Hematopoietic multipotent progenitor cell treated with erythropoietin and hydrocortisone succinate and interleukin-3 and kit ligand, for 8 days (in vitro differentiated cells): ENCODE results near the gene SOX12.

Experiments
- DNase-seq: peaks from one replicate; pipeline ENCODE4 v3.0.0-alpha.2; 2015

SOX12 gene

DNA sequence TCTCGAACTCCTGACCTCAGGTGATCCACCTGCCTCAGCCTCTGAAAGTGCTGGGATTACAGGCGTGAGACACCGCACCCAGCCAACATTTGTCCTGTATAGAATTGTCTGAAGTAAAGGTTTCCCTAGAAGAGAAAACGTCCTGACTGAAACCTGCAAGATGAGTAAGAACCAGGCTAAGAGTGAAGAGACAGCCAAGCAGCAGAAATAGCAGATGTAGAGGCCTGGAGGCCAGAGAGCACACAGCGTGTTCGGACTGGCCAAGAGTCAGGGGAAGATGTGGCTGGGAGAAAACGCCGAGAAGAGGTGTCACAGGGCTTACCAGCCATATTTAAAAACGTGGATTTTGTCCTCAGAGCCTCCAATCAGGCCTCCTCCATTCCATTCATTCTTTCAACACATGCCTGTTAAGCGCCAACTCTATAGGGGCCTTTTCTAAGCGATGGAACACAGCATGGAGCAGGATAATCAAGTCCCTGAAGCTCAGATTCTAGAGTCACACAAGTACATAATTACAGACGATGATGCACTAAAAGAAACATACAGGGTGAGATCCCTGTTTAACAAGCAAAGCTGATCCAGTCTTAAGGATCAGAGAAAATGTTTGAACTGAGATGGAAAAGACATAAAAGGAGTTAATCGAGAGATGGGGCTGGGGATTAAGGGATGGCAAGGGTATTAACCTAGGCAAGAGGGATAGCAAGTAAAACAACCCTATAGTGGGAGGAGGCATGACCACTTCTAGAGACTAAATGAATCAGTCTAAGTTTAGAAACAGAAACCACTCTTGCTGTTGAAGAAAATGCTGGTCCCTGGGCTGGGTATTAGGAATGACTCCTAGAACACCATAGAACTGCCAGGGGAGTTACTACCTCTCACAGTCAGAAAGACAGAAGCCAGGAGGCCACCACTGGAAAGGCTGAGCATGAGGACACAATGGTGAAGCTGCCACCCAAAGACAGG, 23.2 kb upstream of the SOX12 start:
- no peak for DNase-seq

DNA sequence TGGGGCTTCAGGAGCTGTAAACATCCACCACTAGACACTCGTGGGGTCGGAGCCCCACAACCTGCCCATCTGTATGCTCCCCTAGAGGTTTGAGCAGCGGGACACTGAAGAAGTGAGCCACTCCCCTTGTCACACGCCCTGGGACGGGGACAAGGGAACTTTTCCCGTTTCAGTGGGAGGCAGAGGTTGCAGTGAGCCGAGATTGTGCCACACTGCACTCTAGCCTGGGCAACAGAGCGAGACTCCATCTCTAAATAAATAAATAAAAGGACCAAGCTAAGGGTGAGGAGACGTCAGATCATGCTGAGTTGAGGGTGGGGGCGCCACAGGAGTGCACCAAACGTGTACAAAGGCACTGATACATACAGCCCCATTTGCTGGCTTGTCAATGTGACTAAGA, 19.6 kb upstream of the SOX12 start:
- no peak for DNase-seq

- no peak for DNase-seq
These were observed 16.8 kb upstream of the SOX12 start for GRCh38 chr20:308427-309038.

DNA sequence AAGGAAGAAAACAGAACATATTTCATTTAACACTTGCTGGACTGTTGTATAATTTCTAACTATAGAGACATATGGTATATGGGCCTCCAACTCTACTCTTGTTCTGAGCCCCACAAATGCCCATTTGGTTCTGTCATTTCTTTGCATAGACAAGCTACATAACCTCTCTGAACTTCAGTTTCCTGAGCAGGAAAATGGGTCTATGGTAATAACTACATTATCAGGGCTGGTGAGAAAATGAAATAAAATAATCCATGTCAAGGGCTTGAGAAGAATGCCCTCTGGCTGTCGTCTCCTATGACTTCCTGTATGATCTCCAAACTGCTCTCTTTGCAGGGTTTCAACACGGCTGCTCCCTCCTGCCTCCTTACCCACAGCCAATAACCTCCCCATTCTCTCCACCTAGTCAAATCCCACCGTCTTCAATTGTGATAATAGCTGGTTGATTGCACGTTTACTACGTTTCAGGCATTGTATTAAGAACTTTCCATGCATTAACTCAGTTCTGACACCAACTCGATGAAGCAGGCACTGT, 16.0 kb upstream of the SOX12 start:
- no peak for DNase-seq

GRCh38 chr20:309841-310644, 15.3 kb upstream of the SOX12 start:
- peak; percentile 95 for DNase-seq

- no peak for DNase-seq
These were observed 14.7 kb upstream of the SOX12 start for GRCh38 chr20:310645-311044.

- no peak for DNase-seq
These were observed 13.7 kb upstream of the SOX12 start for GRCh38 chr20:311609-312008.

DNA sequence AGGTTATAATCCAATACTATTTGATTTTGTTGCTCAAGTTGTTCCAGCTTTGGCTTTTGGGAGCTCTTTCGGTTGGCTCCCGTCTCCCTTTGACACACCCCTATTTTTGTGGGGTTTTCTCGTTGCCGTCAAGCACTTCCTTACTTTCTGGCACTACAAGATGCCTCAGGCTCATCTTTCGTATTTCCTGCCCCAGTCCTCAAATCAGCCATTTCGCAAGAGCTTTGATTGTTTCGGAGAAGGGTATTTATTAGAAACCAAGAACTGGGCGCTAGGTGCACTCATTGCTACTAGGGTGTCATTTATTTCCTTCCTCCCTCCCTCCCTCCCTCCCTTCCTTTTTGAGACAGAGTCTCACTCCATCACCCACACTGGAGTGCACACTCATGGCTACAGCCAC, 13.3 kb upstream of the SOX12 start:
- no peak for DNase-seq

DNA sequence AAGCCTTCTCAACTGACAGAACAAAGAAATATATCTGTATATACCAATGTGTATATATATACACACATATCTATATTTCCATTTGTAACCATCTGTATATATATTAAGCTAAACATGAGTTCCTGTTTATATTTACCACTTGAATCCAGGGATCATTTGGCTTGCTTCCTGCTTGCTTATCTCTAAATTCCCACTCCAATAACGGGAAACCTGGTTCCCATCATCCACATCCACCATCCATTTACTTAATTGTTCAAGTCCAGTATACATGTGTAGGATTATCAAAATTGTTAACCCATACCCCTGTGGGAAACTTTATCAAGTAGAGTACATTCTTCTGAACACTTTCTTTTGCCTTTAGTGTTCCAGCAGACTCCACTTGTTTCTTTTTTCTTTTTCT, 12.5 kb upstream of the SOX12 start:
- DNase-seq = no peak

DNA sequence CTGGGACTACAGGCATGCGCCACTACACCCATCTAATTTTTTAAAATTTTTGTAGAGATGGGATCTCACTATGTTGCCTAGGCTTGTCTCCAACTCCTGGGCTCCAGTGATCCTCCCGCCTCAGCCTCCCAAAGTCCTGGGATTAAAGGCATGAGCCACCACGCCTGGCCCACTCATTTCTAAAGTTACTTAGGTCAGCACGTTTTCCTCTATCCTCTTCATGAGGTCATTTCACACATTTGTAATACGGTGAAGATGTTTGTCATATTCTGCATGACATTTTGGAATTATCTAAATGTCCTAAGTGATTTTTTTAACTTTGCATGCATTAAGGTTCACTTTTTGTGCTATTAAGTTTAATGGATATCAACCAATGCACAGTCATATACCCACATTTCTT, 11.9 kb upstream of the SOX12 start:
- DNase-seq = no peak

DNA sequence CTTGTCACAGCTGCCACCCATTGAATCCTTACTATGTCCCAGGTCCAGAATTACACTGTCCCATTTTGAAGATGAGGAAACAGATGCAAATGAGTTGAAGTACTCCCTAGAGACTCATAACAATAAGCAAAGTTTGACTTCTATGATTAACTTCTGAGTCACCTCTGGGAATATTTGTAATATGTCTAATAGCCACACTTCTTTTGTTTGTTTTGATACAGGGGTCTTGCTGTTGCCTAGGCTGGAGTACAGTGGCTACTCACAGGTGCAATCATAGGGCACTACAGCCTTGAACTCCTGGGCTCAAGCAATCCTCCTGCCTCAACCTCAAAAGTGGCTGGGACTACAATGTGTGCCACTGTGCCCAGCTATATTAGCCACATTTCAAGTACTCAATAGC, 11.4 kb upstream of the SOX12 start:
- no peak for DNase-seq

DNA sequence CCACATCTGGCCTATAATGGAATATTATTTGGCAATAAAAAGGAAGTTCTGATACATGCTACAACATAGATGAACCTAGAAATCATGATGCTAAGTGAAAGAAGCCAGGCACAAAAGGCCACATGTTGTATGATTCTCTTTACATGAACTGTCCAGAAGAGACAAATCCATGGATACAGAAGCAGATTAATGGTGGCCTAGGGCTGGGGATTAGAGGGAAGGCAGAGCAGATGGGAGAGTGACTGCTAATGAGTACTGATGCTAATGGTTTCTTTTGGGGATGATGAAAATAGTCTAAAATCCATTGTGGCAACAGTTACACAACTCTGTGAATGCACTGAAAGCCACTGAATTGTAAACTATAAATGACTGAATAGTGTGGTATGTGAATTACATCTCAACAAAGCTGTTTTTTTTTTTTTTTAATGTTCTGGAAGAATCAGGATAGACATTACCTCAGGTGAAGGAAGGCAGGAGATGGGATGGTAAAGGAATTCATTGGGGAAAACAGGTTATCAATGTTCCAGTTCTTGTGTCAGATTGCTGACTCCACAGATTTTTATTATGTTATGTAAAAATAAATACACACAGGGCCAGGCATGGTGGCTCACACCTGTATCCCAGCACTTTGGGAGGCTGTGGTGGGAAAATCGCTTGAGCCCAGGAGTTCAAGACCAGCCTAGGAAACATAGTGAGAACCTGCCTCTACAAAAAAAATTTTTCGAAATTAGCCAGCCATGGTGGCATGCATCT, 8.9 kb upstream of the SOX12 start:
- no peak for DNase-seq

- peak; percentile 90 for DNase-seq
These were observed 941 bp upstream of the SOX12 start for GRCh38 chr20:324177-325044.

GRCh38 chr20:325889-326644, 715 bp downstream of the SOX12 start:
- peak; percentile 50 for DNase-seq

DNA sequence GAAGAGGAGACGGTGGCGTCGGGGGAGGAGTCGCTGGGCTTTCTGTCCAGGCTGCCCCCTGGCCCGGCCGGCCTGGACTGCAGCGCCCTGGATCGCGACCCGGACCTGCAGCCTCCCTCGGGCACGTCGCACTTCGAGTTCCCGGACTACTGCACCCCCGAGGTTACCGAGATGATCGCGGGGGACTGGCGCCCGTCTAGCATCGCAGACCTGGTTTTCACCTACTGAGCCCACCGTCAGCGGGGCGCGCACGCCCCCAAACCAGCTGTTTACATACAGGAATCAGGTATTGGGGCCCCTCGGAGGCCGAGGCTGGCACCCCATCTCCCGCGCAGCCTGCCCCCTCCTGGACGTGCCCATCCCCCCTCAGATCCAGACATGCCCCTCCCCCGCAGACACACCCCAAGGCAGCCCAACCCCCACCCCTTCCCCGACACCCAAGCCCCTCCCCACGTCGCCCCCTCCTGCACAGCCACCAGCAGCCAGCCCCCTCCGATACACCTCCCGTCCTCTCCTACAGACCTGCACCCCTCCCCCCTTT, 1.4 kb downstream of the SOX12 start:
- DNase-seq = peak; percentile 30

GRCh38 chr20:327186-328026, 2.1 kb downstream of the SOX12 start:
- DNase-seq = peak; percentile 85

DNA sequence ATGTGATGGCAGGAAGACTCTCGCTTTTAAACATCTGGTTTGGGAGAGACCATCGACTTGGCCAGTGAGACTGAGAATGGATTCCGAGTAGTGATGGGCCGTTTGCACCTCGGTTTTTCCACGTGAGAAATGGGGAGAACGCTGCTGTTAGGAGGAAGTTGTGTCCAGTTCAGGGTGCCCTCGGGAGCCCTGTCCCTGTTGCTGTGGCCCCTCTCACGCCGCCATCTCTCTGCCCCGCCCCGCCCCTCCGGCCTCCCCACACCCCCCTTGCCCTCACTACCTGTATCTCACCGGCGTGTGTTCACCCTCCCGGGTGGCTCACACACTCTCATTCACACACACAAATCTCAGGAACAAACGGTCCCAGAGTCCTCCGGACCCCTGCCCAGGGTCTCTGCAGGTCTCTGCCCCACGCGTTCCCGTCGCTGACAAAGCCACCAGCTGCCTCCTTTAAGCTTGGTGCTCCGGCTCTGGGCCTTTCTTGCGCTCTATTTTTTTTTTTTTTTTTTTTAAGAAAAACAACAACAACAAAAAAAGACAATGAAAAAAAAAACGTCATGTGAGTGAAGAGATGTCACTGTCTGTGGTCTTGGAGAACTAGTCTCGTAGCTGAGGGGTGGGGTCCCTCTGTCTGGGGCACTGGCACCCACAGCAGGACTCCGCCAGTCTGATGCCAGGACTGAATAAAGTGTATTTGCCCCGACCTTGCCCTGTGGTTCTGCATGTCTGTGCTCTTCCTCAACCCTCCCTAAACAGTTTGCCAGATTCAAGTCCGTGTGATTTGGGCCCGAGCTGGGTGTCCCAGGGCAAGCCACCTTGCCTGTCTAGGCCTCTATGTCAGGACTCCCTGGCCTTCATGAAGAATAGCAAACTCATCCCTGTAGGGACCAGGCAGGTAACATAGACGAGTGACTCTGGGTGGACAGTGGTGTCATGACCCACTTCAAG, 2.9 kb downstream of the SOX12 start:
- no peak for DNase-seq
